Left ventricle myocardium superior (tissue), 1 donor: Measurements from ENCODE around the gene INTS1. TPM values are rescaled to one million over a fixed set of nuclear protein-coding genes. Genes with fewer than 3 reads are reported as not detected.
A peak's percentile ranks its signal among the peaks of the same experiment; 100 is the strongest.
"Not testable (repeated sequence)": the region's sequence is repeated elsewhere in the genome, so short reads cannot be mapped to it uniquely, and the experiment has no call there.

Experiments
- ATAC-seq: fragments of 200-7000 bp; cut with Tn5 transposase; one replicate; pipeline ENCODE4 v1.9.1; 2020; ENCODE audit warnings: mild to moderate bottlenecking, moderate library complexity
- DNase-seq: peaks from one replicate; pipeline ENCODE4 v3.0.0-alpha.2; 2020
- intact Hi-C: fragments of 100-400 bp; cut with micrococcal nuclease; formaldehyde crosslinking; loops from one replicate; pipeline ENCODE4 v1.11.0; 2022
- total RNA-seq: library from RNA; stranded (reverse); fragmentation: NEBNext Ultra II Directional; extraction: Animal tissue kit (Norgen Biotek cat#: 25700); gene quantifications from one replicate; pipeline ENCODE4 v1.2.1, GENCODE V29; 2021
- donor health status: DM: no; HTN: yes; CAD: no; lungs with severe emphysema.

Gene INTS1
- total RNA-seq, 1 donor from 2014 or later: 32.0 TPM

DNA sequence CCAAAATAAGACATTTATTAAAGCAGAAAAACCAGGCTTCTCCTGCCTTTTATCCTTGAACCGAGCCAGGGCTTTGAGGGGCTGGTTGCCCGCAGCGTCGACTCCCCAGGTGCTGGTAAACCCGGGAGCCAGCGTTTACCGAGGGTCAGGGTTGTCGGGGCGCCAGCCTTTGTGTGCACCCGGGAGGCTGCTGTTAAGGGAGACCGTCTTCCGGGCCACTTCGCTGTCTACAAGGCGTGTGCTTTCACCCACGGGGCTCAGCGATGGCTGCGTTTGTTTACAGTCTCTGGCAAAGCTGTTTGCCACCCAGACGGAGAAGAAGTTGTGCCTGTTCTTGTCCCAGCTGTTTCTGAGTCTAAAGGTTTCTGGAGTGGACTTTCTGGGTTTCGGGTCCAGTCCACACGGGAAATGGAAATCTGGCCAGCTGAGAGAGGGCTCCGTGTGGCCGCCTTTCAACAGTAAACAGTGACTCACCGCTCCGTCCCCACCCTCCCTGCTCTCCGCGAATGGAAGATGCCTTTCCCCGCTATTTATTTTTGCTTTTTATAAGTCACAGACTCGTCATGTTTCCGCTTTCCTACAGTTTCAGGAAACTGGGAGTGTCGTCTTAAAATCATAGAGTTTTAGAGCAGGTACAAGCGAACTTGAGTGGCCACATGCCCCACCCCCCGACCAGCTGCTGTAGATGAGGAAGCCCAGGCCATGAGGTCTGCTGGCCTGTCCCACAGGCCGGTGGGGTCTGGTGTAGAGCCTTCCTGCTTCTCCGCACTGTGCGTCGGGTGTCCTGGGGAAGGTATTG lies 28.5 kb upstream of the INTS1 start:
- ATAC-seq: peak; percentile 35
- peak; percentile 78 for DNase-seq
- intact Hi-C loops: no loop called here

DNA sequence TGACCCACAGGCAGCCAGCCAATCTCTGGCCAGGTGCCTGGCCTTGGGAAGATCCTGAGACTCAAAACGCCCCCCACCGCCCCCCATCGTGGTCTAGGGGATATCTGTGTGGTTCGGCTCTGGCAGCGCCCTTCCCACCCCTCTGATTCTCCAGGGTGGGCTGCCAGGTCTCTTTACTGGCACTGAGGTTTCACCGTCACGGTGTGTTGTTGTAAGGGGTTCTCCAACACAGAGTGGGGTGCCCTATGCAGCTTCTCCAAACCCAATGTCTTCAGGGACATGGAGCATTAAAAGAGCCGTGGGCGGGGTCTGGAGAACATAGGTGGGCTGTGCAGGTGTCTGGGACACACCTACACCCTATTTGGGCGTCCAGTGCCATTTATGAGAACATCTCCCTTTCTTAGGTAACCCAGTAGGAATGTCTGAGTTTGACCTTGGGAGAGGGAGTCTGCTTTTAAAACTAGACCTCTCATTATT lies 27.8 kb upstream of the INTS1 start:
- intact Hi-C loops: no loop called here
- no peak for ATAC-seq
- DNase-seq: no peak

DNA sequence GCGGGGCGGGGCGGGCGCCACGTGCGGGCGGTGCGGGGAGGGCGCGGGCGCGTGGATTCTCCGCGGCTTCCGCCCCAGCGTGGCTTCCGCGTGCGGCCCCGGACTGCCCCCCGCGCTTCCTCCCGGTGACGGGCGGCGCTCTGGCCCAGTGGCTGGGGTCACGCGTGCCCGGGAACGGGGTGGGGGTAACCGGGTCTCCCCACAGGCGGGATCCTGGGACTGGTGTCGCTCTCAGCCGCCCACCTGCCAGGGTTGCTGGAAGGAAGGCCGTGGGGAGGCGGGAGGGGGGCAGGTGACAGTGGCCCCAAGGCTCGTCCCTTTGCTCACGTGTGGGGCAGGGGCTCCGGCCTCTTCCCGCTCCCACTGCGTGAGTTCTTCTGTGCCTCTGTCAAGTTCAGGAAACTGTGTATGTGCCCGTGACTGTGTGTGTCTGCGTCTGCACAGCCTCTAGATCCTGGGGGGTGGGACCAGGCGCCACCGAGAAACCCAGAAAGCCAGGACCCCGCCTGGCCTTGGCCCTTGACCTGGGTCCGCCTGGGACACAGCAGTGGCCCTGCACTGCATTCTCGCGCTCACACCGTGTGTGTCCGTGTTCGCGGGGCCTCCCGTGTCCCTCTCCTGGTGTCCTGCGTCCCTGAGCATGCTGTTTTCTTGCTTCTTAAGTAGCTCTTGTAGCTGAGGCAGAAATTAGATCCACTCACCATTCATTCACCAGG lies 27.2 kb upstream of the INTS1 start:
- ATAC-seq (peak; percentile 1), DNase-seq (peak; percentile 65)
- intact Hi-C loops: no loop called here

DNA sequence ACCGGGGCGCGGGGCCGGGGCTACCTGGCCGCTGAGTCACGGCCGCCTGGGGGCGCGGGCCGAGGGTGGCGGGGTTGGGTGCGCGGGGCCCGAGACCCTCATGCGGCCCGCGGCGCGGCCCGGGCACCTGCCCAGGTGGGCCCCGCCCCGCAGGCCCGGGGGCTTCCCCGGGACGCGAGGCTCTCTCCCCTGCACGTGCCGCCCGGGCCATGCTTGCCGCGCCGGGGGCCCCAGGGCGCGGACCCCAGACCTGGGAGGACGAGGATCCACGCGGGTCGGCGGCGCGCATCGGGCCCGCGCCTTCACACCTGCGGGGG lies 26.7 kb upstream of the INTS1 start:
- intact Hi-C loops: no loop called here
- ATAC-seq (no peak), DNase-seq (no peak)

DNA sequence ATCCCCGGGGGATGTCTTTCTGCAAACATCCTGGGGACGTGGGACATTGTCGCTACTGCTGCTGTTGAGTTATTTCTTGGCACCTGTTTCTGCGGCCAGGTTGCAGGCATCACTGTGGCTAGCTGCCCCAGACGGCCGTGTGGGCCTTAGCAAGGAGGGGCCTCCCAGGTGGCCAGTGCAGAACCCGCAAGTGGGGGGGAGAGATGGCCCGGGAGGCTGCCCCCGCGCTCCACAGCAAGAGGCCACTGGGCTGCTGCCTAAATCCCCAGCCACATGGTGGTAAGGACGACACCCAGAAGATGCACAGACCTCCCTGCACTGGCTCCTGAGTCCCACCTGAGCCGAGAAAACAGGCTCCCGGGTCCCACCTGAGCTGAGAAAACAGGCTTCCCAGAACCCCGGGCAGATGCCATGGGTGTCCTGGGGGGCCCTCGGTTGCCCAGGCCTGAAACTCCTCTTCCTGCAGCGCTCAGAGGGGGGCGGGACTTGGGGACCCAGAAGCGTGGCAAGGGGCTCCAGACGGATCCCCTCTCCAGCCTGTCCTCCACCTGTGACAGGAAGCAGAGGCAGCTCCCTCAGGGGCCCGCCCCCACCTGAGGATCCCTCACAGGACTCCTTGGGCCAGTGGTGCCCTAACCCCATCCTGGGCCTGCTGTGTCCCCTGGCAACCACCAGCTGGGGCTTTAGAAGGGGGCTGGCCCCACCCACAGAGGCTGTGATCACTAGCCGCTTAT lies 25.4 kb upstream of the INTS1 start:
- no peak for ATAC-seq
- intact Hi-C loops: no loop called here
- no peak for DNase-seq

DNA sequence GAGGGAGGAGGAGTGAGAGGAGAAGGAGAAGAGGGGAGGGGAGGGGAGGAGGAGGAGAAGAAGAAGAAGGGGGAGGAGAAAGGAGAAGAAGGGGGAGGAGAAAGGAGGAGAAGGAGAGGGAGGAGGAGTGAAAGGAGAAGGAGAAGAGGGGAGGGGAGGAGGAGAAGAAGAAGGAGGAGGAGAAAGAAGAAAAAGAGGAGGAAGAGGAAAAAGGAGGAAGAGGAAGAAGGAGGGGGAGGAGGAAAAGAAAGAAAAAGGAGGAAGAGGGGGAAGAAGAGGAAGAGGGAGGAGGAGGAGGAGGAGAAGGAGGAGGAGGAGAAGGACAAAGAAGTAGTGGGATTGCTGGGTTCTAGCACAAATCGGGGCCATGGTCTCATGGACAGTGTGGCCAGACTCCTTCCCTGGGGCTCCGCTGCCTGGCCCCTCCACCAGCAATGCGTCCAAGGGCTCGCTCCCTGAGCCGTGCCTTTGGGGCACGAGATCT lies 22.1 kb upstream of the INTS1 start:
- no peak for DNase-seq
- ATAC-seq: peak; percentile 15
- intact Hi-C loops: no loop called here

DNA sequence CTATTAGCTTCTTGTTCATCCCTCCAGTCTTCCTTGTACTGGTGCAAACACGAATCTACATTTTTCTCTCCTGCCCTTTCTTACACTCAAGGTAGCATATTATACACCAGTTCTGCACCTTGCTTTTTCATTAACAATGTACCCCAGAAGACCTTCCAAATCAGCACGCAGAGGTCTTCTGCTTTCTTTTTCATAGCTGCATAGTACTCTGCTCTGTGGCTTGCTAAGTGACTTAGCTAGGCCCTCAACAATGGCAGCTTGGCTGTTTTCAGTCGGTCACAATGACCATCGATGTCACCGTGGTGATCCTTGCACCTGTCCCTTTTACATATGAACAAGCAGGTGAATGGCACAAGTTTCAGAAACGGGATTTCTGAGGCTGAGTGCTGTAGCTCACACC lies 21.2 kb upstream of the INTS1 start:
- intact Hi-C loops: no loop called here
- ATAC-seq (no peak), DNase-seq (no peak)

DNA sequence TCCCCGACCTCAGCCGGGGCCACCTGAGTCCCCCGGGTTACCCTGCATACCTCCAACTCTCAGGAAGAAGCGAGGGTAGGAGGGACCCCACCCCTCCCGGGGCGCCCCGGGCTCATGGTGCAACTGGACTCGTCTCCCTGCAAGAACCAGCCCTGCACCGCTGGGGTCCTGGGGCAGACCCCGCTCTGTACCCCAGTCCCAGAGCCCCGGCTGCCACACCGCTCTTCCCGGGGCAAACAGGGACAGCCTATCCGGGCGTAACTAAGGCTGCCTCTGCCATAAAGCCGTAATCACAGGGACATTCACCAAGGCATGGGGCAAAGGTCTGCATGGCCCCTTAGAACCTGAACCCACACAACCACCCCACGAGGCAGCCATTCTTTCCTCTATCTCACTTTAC lies 19.7 kb upstream of the INTS1 start:
- no peak for DNase-seq
- intact Hi-C loops: no loop called here
- ATAC-seq: no peak

DNA sequence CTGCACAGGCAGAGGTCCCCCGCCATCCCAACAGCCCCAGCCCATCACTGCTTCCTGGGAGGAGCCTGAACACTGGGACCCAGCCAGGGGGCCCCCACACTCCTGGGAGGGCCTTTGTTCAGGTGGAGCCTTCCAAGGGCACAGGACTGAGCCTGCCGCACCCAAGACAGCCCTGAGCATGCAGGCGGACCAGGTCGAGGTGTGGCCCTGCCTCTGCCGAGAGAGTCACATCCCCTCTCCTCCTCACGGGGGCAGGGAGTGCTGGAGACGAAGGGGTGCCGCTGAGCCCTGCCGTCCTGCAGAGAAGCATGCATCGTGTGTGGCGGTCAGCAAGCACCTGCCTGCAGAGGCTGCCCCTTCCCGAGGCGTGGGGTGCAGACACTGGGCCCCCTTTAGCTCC lies 19.0 kb upstream of the INTS1 start:
- DNase-seq: no peak
- intact Hi-C loops: no loop called here

DNA sequence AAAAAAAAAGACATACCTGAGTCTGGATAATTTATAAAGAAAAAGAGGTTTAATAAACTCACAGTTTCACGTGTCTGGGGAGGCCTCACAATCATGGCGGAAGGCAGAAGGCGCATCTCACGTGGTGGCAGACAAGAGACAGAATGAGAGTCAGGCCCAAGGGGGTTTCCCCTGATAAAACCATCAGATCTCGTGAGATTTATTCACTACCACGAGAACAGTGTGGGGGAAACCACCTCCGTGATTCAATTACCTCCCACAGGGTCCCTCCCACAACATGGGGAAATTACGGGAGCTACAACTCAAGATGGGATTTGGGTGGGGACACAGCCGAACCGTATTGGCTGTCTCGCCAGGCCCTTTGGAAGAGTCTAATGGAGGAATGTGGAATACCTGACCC lies 17.3 kb upstream of the INTS1 start:
- no peak for ATAC-seq
- intact Hi-C loops: no loop called here
- DNase-seq: no peak

More for the DNA sequence above, 19.0 kb upstream of the INTS1 start:
- no peak for ATAC-seq

DNA sequence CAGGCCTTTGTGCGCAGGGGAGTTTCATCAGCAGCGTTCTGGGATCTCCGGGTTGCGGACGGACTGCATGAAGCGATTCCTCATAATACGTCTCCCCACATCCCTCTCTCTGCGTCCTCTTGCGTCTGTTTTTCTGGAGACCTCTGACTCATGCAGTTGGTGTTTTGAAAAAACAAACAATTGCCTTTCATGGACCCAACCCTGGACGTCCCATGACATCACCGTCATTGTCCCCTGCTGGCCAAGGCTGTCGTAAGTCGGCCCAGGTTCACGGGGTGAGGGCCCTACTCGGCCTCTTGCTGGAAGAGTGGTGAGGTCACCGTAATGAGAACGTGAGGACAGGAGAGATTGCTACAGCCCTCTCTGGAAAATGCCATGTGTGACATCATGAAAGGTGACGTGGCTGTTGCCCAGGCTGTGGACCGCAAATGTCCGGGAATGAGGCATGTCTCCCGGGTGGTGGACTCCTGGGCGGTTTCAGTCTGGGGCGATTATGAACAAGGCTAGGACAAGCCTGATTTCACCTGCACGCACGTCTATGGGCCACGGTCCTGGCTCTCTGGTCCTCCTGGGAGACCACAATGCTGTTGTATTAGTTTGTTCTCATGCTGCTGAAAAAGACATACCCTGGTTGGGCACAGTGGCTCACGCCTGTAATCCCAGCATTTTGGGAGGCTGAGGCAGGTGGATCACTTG lies 16.5 kb upstream of the INTS1 start:
- no peak for ATAC-seq
- intact Hi-C loops: no loop called here
- DNase-seq: no peak

DNA sequence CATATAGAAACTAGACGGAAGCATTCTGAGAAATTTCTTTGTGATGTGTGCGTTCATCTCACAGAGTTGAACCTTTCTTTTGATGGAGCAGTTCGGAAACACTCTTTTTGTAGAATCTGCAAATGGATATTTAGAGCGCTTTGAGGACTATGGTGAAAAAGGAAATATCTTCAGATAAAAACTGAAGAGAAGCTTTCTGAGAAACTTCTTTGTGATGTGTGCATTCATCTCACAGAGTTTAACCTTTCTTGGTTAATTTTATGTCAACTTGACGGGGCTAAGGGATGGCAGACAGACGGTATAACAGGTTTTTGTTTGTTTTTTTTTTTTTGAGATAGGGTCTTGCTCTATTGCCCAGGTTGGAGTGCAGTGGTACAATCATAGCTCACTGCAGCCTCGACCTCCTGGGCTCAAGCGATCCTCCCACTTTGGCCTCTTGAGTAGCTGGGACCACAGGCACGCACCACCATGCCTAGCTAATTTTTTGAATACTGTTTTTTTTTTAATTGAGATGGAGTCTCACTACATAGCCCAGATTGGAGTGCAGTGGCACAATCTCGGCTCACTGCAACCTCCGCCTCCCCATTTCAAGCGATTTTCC lies 15.2 kb upstream of the INTS1 start:
- ATAC-seq, intact Hi-C loops, DNase-seq: not testable (repeated sequence)

DNA sequence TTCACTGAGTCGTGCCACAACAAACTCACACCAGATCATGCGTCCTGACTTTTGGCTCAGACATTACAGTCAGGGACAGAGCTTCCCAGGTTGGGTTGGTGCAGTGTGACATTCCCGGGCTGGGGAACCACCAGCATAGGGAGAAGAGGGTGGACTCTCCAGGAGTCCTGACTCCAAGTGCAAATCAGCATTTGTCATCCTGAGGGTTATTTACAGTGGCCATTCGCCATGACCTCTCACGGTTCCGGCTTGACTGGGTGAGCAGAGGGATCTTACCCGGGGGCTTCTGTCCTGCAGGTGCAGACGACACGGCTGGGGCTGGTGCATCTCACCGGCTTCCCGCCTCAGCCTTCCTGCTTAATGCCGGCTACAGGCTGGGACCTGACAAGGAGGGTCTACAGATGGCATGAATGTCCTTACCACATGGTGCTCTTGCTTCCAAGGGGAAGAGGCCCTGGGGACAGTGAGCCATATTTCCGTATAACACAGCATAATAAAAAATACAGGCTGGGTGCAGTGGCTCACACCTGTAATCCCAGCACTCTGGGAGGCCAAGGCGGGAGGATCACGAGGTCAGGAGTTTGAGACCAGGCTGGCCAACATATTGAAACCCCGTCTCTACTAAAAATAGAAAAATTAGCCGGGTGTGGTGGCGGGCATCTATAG lies 12.5 kb upstream of the INTS1 start:
- ATAC-seq (no peak), DNase-seq (no peak)
- intact Hi-C loops: no loop called here

DNA sequence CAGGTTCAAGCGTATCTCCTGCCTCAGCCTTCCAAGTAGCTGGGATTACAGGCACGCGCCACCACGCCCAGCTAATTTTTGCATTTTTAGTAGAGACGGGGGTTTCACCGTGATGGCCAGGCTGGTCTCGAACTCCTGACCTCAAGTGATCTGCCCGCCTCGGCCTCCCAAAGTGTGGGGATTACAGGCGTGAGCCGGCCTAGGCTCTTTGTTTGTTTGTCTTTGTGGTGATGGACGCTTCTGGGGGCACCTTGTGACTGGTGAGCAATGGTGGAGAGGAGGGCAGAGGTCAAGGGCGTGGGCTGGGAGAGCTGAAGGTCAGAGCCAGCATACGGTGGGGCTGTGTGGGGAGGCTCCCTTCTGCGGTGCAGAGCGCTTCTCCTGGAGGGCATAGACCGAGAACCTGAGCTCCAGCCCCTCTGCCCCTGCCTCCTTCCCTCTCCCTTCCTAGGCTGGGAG lies 11.3 kb upstream of the INTS1 start:
- intact Hi-C loops: not testable (repeated sequence)

DNA sequence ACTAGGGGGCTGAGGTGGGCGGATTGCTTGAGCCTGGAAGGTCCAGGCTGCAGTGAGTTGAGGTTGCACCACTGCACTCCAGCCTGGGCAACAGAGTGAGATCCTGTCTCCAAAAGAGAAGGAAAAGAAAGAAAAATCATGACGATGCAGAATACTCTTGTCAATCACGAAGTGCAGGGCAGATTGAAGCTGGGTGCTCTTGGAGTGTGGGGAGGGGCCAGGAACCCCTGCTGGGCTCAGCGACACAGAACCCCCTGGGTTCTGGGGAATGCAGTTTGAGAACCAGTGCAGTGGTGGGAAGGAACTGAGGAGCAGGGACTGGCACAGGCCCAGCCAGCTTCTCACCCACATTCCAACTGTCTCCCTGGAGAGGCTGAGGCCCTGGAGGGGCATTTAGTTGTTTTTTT lies 10.8 kb upstream of the INTS1 start:
- ATAC-seq (no peak), DNase-seq (no peak)
- intact Hi-C loops: no loop called here

More for the DNA sequence above, 11.3 kb upstream of the INTS1 start:
- not testable (repeated sequence) for DNase-seq, ATAC-seq

DNA sequence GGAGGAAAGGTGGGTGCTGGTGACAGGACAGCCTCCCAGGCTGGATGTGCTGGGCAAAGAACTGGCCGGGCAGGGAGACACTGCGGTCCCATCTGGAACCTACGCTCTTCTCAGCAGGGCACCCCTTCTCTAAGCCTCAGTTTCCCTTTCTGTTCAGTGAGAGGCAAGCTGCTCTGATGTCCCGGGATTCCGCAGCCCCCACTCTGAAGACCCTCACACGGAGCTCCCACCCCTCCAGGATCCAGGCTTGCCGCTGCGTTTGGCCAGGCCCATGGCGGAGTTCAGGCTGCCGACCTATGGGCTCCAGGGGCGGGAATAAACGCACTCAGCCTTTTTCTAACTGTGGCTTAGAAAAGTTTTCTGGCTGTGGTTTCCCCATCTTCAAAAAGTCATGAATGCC lies 10.2 kb upstream of the INTS1 start:
- ATAC-seq (no peak), DNase-seq (no peak)
- intact Hi-C loops: no loop called here

DNA sequence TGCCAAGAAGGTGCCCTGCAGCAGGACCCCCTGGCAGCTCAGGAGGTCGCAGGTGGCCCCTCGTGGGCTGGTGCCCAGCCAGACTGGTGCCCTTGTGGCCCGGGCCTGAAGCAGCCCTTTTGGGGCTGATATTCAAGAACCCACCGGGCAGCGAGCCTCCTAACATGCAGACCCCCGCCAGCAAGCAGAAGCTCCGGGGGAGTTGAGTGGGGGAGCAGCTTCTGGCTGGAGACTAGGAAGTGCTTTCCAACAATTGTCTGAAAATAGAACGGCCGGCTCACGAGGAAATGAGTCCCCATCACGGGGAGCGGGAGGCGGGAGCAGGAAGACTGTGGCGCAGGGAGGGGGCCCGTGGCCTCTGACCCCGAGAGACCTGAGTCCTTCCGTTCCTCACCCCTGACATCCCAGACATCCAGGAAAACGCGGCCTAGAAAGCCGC lies 9.5 kb upstream of the INTS1 start:
- ATAC-seq (peak; percentile 77), DNase-seq (peak; percentile 72)
- intact Hi-C loops: no loop called here
